Measurements from ENCODE around the gene DNMT3L.

DNA sequence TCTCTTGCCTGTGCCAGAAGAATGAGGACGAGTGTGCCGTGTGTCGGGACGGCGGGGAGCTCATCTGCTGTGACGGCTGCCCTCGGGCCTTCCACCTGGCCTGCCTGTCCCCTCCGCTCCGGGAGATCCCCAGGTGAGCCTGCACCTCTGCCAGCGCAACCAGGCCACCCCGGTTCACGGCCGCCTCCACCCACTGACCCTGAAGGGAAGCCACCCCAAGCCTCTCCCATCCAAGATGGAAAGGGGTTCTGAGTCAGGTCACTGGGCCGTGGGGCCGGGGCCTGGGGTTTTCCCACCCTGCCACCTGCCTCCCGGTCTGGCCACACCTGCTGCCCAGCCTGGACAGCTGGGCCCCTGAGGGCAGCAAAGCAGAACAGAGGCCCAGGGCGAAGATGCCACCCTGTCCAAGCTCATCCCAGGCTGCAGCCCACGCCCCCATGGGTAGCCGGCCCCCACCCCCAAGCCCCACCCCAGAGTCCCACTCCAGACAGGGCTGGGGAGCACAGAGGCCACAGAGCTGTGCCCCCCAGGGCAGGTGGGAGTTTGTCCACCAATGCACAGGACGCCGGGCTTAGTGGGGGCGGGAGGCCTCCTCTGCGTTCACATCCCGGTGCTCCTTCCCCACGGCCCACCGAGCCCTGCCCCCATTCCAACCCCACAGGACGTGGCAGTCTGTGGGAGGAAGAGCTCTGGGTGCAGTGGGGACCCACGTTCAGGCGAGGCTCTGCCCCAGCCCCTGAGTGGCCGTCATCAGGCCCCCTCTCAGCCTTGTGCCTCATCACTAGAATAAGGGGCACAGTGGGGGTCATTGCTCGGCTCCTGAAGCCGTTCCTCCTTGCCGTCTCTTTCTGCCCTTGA, 29.6 kb upstream of the DNMT3L start:
- TF ChIP-seq, protein P1, sequence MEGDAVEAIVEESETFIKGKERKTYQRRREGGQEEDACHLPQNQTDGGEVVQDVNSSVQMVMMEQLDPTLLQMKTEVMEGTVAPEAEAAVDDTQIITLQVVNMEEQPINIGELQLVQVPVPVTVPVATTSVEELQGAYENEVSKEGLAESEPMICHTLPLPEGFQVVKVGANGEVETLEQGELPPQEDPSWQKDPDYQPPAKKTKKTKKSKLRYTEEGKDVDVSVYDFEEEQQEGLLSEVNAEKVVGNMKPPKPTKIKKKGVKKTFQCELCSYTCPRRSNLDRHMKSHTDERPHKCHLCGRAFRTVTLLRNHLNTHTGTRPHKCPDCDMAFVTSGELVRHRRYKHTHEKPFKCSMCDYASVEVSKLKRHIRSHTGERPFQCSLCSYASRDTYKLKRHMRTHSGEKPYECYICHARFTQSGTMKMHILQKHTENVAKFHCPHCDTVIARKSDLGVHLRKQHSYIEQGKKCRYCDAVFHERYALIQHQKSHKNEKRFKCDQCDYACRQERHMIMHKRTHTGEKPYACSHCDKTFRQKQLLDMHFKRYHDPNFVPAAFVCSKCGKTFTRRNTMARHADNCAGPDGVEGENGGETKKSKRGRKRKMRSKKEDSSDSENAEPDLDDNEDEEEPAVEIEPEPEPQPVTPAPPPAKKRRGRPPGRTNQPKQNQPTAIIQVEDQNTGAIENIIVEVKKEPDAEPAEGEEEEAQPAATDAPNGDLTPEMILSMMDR (IDR thresholded peaks at IDR 0.05; ENCODE audit: low read length): no peak
- TF ChIP-seq EZH2 (optimal IDR thresholded peaks at IDR 0.05; ENCODE audit: low read depth, low read length) (no peak), EZH2phosphoT487 (IDR thresholded peaks at IDR 0.05; ENCODE audit: low read length) (no peak)
